Ovary (tissue), 3 donors: ENCODE results near the gene SLC2A13.

Experiments used
- EP300 ChIP-seq: sonication (generic); formaldehyde crosslinking; IDR thresholded peaks from one replicate; pipeline ENCODE4 v1.6.1; 2017; ENCODE audit warnings: antibody characterized with exemption
- TF ChIP-seq, protein P1 (sequence below), 3 donors: fragments of 450-650 bp in 2 of 3; fragments of 200-600 bp in 1 of 3; IDR thresholded peaks; one replicate each; pipeline versions ENCODE4 v1.5.1 to v1.8.0; 2016 to 2022; ENCODE audit warnings: antibody characterized with exemption in 3 of 3, mild to moderate bottlenecking in 1 of 3
- donor health status: DM: no; HTN: no; CAD: no.

DNA sequence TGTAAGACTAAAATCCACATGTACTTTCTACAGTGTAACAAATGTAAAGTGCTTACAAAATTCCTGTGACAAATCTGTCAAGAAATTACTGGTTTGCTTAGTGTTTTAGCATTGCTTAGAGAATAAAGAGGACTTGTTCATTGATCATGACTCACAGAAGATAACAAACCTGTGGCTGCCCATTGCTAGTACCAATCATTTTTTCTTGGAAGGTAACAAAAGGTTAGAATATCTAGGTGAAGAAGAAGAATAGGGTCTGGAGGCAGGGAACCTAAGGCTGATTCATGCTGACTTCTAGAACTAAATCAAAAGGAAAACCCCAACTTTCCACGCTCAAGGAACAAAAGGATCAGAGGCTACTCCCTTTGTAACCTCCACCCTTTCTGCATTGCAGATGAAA is 253.5 kb downstream of the SLC2A13 start:
- TF ChIP-seq, protein P1, sequence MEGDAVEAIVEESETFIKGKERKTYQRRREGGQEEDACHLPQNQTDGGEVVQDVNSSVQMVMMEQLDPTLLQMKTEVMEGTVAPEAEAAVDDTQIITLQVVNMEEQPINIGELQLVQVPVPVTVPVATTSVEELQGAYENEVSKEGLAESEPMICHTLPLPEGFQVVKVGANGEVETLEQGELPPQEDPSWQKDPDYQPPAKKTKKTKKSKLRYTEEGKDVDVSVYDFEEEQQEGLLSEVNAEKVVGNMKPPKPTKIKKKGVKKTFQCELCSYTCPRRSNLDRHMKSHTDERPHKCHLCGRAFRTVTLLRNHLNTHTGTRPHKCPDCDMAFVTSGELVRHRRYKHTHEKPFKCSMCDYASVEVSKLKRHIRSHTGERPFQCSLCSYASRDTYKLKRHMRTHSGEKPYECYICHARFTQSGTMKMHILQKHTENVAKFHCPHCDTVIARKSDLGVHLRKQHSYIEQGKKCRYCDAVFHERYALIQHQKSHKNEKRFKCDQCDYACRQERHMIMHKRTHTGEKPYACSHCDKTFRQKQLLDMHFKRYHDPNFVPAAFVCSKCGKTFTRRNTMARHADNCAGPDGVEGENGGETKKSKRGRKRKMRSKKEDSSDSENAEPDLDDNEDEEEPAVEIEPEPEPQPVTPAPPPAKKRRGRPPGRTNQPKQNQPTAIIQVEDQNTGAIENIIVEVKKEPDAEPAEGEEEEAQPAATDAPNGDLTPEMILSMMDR (IDR thresholded peaks at IDR 0.05): no peak
- TF ChIP-seq EP300: no peak
